Measurements from ENCODE around the gene CPB1.

CPB1 gene

GRCh38 chr3:148840451-148840850 is 12.8 kb downstream of the CPB1 start:
- Histone ChIP-seq H3K18ac (ENCODE audit: low read depth in 1 of 2, low read length in 2 of 2) (no peak overlapping the region), H2BK5ac (ENCODE audit: low read depth, low read length, poor library complexity, severe bottlenecking) (no peak overlapping the region), H4K91ac (ENCODE audit: low read length) (no peak overlapping the region), H2AK5ac (ENCODE audit: low read length, severe bottlenecking) (no peak overlapping the region), H2BK12ac (ENCODE audit: low read length in 2 of 2) (no peak overlapping the region), H3K9me3 (ENCODE audit: control insufficient read depth, low read length) (no peaks in the 10 kb centered on the region), H3K4me3 (ENCODE audit: insufficient read depth in 1 of 2, low read depth in 1 of 2, low read length in 2 of 2) (no peak overlapping the region), H3K27ac (ENCODE audit: low read length, poor library complexity, severe bottlenecking) (no peak overlapping the region), H3K4me1 (ENCODE audit: control insufficient read depth, insufficient read depth, low read depth, low read length) (no peaks in the 10 kb centered on the region), H3K27me3 (ENCODE audit: control insufficient read depth in 1 of 2, insufficient read depth in 1 of 2, low read length in 2 of 2) (no peaks in the 10 kb centered on the region), H2BK120ac (ENCODE audit: low read depth, low read length) (no peak overlapping the region), H3K14ac (ENCODE audit: low read length in 2 of 2) (no peak overlapping the region), H2BK15ac (ENCODE audit: low read depth, poor library complexity, severe bottlenecking) (no peak overlapping the region), H3K36me3 (ENCODE audit: control insufficient read depth in 1 of 2, insufficient read depth in 2 of 2, low read depth in 1 of 2, low read length in 2 of 2) (no peaks in the 10 kb centered on the region), H3K23ac (ENCODE audit: low read length in 2 of 2) (no peak overlapping the region), H3K9ac (ENCODE audit: low read length) (no peak overlapping the region), H3K4ac (ENCODE audit: low read depth in 1 of 2, low read length in 2 of 2) (no peak overlapping the region), H2AFZ (ENCODE audit: low read depth, low read length) (no peak overlapping the region), H4K8ac (ENCODE audit: low read length) (no peak overlapping the region), H3K4me2 (ENCODE audit: low read length, poor library complexity, severe bottlenecking) (no peak overlapping the region), H3K79me1 (replicated peaks; ENCODE audit: low read length, poor library complexity, severe bottlenecking) (no peaks in the 10 kb centered on the region)
- 80% methylated on average over 3 of the region's 4 CpGs for WGBS
- DNase-seq: no peak

DNA sequence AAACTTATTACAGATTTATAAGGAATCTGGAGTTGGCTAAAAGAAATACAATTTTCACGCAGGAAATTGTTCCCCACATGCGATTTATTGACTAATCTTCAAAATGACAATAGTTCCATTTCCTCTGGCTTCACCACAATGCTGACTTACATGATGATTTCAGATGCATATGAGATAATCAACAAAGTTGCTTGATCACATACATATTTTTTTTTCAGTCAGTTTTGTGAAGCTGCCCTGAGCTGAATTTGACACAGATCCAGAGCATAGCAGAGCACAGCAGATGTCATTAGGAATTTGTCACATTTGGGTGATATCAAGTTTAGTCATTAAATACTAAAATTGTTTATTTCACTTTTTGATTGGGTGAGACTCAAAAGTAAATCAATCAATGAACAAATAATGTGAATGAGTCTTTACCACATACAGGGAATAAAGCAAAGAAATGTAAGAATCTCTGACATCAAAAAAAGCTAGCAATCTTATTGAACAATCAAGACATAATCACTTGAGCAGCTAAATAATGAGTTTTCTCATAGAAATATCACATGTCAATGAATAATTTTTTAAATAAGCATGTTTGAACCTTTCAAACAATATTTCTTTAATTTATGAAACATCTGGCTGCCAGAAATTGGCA is 18.3 kb downstream of the CPB1 start:
- Histone ChIP-seq H3K18ac (ENCODE audit: low read depth in 1 of 2, low read length in 2 of 2) (no peak overlapping the region), H2BK12ac (ENCODE audit: low read length in 2 of 2) (no peak overlapping the region), H3K23ac (ENCODE audit: low read length in 2 of 2) (no peak overlapping the region), H4K8ac (ENCODE audit: low read length) (no peak overlapping the region), H3K4ac (ENCODE audit: low read depth in 1 of 2, low read length in 2 of 2) (no peak overlapping the region), H3K27me3 (ENCODE audit: control insufficient read depth in 1 of 2, insufficient read depth in 1 of 2, low read length in 2 of 2) (no peaks in the 10 kb centered on the region), H3K36me3 (ENCODE audit: control insufficient read depth in 1 of 2, insufficient read depth in 2 of 2, low read depth in 1 of 2, low read length in 2 of 2) (no peaks in the 10 kb centered on the region), H2BK15ac (ENCODE audit: low read depth, poor library complexity, severe bottlenecking) (no peak overlapping the region), H2BK5ac (ENCODE audit: low read depth, low read length, poor library complexity, severe bottlenecking) (no peak overlapping the region), H3K4me1 (ENCODE audit: control insufficient read depth, insufficient read depth, low read depth, low read length) (no peaks in the 10 kb centered on the region), H3K4me2 (ENCODE audit: low read length, poor library complexity, severe bottlenecking) (no peak overlapping the region), H3K9me3 (ENCODE audit: control insufficient read depth, low read length) (no peaks in the 10 kb centered on the region), H3K27ac (ENCODE audit: low read length, poor library complexity, severe bottlenecking) (no peak overlapping the region), H2AFZ (ENCODE audit: low read depth, low read length) (no peak overlapping the region), H2AK5ac (ENCODE audit: low read length, severe bottlenecking) (no peak overlapping the region), H2BK120ac (ENCODE audit: low read depth, low read length) (no peak overlapping the region), H3K4me3 (ENCODE audit: insufficient read depth in 1 of 2, low read depth in 1 of 2, low read length in 2 of 2) (no peak overlapping the region), H3K14ac (ENCODE audit: low read length in 2 of 2) (no peak overlapping the region), H3K79me1 (replicated peaks; ENCODE audit: low read length, poor library complexity, severe bottlenecking) (no peaks in the 10 kb centered on the region), H4K91ac (ENCODE audit: low read length) (no peak overlapping the region), H3K9ac (ENCODE audit: low read length) (no peak overlapping the region)
- WGBS: 75% methylated on average over 2 of the region's 2 CpGs
- no peak for DNase-seq

DNA sequence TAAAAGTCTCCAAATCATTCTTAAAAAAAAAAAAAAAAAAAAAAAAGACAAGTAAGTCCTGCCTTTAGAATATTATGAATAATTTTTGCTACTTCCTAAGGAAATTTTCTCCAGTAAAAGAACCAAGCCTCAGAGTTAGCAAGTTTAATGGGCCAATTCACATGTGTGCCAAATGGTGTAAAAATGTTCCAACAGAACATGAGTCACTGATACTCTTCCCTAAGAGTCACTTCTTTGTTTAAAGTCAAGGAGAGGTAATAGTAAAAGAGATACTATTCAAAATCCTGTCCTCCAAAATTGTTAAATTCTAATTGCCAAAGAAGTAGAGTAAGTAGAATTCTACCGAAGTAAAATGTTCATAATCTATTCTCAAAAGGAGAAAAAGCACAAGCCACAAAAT is 19.7 kb downstream of the CPB1 start:
- H3K27me3 ChIP-seq (ENCODE audit: control insufficient read depth in 1 of 2, insufficient read depth in 1 of 2, low read length in 2 of 2): no peaks in the 10 kb centered on the region
- no peaks in the 10 kb centered on the region for H3K9me3 ChIP-seq (ENCODE audit: control insufficient read depth, low read length)
- WGBS: no CpG with 5 or more reads among the region's 1 CpG
- H2AFZ ChIP-seq (ENCODE audit: low read depth, low read length): no peak overlapping the region
- no peak overlapping the region for H3K18ac ChIP-seq (ENCODE audit: low read depth in 1 of 2, low read length in 2 of 2)
- H3K4ac ChIP-seq (ENCODE audit: low read depth in 1 of 2, low read length in 2 of 2): no peak overlapping the region
- no peaks in the 10 kb centered on the region for H3K36me3 ChIP-seq (ENCODE audit: control insufficient read depth in 1 of 2, insufficient read depth in 2 of 2, low read depth in 1 of 2, low read length in 2 of 2)
- H3K23ac ChIP-seq (ENCODE audit: low read length in 2 of 2): no peak overlapping the region
- H2BK15ac ChIP-seq (ENCODE audit: low read depth, poor library complexity, severe bottlenecking): no peak overlapping the region
- no peak overlapping the region for H2BK12ac ChIP-seq (ENCODE audit: low read length in 2 of 2)
- H3K4me3 ChIP-seq (ENCODE audit: insufficient read depth in 1 of 2, low read depth in 1 of 2, low read length in 2 of 2): no peak overlapping the region
- no peak overlapping the region for H2BK120ac ChIP-seq (ENCODE audit: low read depth, low read length)
- no peak for DNase-seq
- H2BK5ac ChIP-seq (ENCODE audit: low read depth, low read length, poor library complexity, severe bottlenecking): no peak overlapping the region
- no peak overlapping the region for H2AK5ac ChIP-seq (ENCODE audit: low read length, severe bottlenecking)
- no peak overlapping the region for H3K9ac ChIP-seq (ENCODE audit: low read length)
- no peak overlapping the region for H3K4me2 ChIP-seq (ENCODE audit: low read length, poor library complexity, severe bottlenecking)
- no peak overlapping the region for H3K14ac ChIP-seq (ENCODE audit: low read length in 2 of 2)
- H4K91ac ChIP-seq (ENCODE audit: low read length): no peak overlapping the region
- H3K79me1 ChIP-seq (replicated peaks; ENCODE audit: low read length, poor library complexity, severe bottlenecking): no peaks in the 10 kb centered on the region
- H4K8ac ChIP-seq (ENCODE audit: low read length): no peak overlapping the region
- H3K4me1 ChIP-seq (ENCODE audit: control insufficient read depth, insufficient read depth, low read depth, low read length): no peaks in the 10 kb centered on the region
- H3K27ac ChIP-seq (ENCODE audit: low read length, poor library complexity, severe bottlenecking): no peak overlapping the region

- Histone ChIP-seq H3K4me3 (ENCODE audit: insufficient read depth in 1 of 2, low read depth in 1 of 2, low read length in 2 of 2) (no peak overlapping the region), H3K23ac (ENCODE audit: low read length in 2 of 2) (no peak overlapping the region), H2AK5ac (ENCODE audit: low read length, severe bottlenecking) (no peak overlapping the region), H3K9ac (ENCODE audit: low read length) (no peak overlapping the region), H3K14ac (ENCODE audit: low read length in 2 of 2) (no peak overlapping the region), H2AFZ (ENCODE audit: low read depth, low read length) (no peak overlapping the region), H3K27ac (ENCODE audit: low read length, poor library complexity, severe bottlenecking) (no peak overlapping the region), H3K4ac (ENCODE audit: low read depth in 1 of 2, low read length in 2 of 2) (no peak overlapping the region), H4K91ac (ENCODE audit: low read length) (no peak overlapping the region), H3K36me3 (ENCODE audit: control insufficient read depth in 1 of 2, insufficient read depth in 2 of 2, low read depth in 1 of 2, low read length in 2 of 2) (no peaks in the 10 kb centered on the region), H2BK5ac (ENCODE audit: low read depth, low read length, poor library complexity, severe bottlenecking) (no peak overlapping the region), H2BK120ac (ENCODE audit: low read depth, low read length) (no peak overlapping the region), H3K4me2 (ENCODE audit: low read length, poor library complexity, severe bottlenecking) (no peak overlapping the region), H2BK12ac (ENCODE audit: low read length in 2 of 2) (no peak overlapping the region), H3K18ac (ENCODE audit: low read depth in 1 of 2, low read length in 2 of 2) (no peak overlapping the region), H3K9me3 (ENCODE audit: control insufficient read depth, low read length) (no peaks in the 10 kb centered on the region), H2BK15ac (ENCODE audit: low read depth, poor library complexity, severe bottlenecking) (no peak overlapping the region), H3K27me3 (ENCODE audit: control insufficient read depth in 1 of 2, insufficient read depth in 1 of 2, low read length in 2 of 2) (no peaks in the 10 kb centered on the region), H3K79me1 (replicated peaks; ENCODE audit: low read length, poor library complexity, severe bottlenecking) (no peaks in the 10 kb centered on the region), H4K8ac (ENCODE audit: low read length) (no peak overlapping the region), H3K4me1 (ENCODE audit: control insufficient read depth, insufficient read depth, low read depth, low read length) (no peaks in the 10 kb centered on the region)
- no peak for DNase-seq
- no CpG with 5 or more reads among the region's 1 CpG for WGBS
Measured at GRCh38 chr3:148848410-148848809, 20.8 kb downstream of the CPB1 start.

Data from mesenchymal stem cell (in vitro differentiated cells and primary cell).